ENCODE data around the gene TBCK.

DNA sequence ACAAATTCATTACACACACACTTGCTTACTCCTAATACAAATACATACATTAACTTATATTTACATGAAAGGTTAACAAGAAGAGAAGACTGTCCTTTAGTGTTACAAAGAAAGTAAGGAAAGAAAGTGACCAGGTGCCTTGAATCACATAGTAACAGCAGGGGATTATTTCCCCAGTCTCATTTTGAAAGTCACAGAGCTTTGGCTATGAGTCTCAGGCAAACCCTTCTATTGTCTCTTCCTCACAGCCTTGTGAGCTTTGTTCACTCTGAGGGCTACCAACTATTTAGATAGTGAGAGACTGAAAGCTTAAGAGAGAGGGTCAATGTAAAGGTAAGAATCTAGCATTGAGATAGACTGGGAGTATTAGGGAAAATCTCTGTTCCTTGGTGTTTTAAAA, 259.1 kb downstream of the TBCK start:
- TF ChIP-seq ZBTB7A (IDR thresholded peaks at IDR 0.05; ENCODE audit: low read depth) (no peak), CEBPB (IDR thresholded peaks at IDR 0.05) (no peak), FOXM1 (IDR thresholded peaks at IDR 0.05; ENCODE audit: borderline replicate concordance, low read depth) (no peak), EGR1 (IDR thresholded peaks at IDR 0.05) (no peak)

All from Ishikawa (cell line).